SK-N-MC (cell line): ENCODE results near the gene LIMK1.

Experiments
- FOXP2 ChIP-seq: optimal IDR thresholded peaks from 2 replicates; pipeline ENCODE3; 2011; ENCODE audit warnings: mild to moderate bottlenecking, moderate library complexity; ENCODE audit not compliant: insufficient read depth; ENCODE audit errors: extremely low read length, control extremely low read depth
- POLR2AphosphoS5 ChIP-seq: IDR thresholded peaks from 2 replicates; pipeline ENCODE4 v1.6.1; 2012; ENCODE audit warnings: mild to moderate bottlenecking, low read depth, low read length, borderline replicate concordance

DNA sequence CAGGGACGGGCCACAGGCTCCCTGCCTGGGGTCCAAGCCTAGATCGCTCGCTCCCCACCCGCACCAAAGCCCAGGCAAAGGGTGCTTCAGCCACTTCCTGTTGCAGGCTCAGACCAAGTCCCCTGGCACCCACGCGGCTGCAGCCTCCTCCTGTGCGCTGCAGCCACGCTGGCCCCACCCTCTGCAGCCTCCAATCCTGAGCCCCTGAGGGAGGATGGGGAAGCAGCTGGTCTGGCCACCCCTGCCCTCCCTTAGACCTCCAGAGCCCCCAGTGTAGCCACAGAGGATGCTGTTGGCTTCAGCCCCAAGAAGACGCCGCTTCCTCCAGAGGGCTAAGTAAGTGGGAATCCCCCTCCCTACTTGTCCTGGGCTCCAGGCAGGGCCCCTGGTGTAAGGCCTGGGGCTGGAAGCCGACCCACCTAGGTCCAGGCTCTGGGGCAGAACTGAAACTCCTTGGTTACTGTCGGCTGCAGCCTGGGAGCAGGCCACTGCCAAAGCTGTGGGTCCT lies 9.4 kb downstream of the LIMK1 start:
- TF ChIP-seq POLR2AphosphoS5 = no peak
- TF ChIP-seq FOXP2 = no peak
